Colonic mucosa (tissue), 4 donors: ENCODE measurements around the gene IFT57. TPM values are rescaled to one million over a fixed set of nuclear protein-coding genes. Genes with fewer than 3 reads are reported as not detected.

ENCODE experiments used
- DNase-seq: peaks from one replicate; pipeline ENCODE4 v3.0.0-alpha.2; 2020
- H3K27ac ChIP-seq: fragments of 200-600 bp; one replicate; pipeline ENCODE4 v1.8.0; 2021
- H3K27me3 ChIP-seq: fragments of 200-600 bp; one replicate; pipeline ENCODE4 v1.8.0; 2021
- H3K36me3 ChIP-seq: fragments of 200-600 bp; one replicate; pipeline ENCODE4 v1.8.0; 2021
- H3K4me1 ChIP-seq: fragments of 200-600 bp; one replicate; pipeline ENCODE4 v1.8.0; 2021; ENCODE audit warnings: mild to moderate bottlenecking
- H3K4me3 ChIP-seq: fragments of 200-600 bp; one replicate; pipeline ENCODE4 v1.8.0; 2021
- H3K9ac ChIP-seq, 2 donors: one replicate each; pipeline ENCODE4 v1.7.0; 2013; ENCODE audit warnings: control low read depth in 2 of 2, low read depth in 2 of 2, low read length in 2 of 2
- H3K9me3 ChIP-seq: fragments of 200-600 bp; one replicate; pipeline ENCODE4 v1.8.0; 2021
- CTCF ChIP-seq: fragments of 200-600 bp; IDR thresholded peaks from one replicate; pipeline ENCODE4 v1.8.0; 2022; ENCODE audit warnings: antibody characterized with exemption, mild to moderate bottlenecking
- intact Hi-C: fragments of 100-400 bp; cut with DNase I; formaldehyde crosslinking; loops from one replicate; pipeline ENCODE4 v1.14.1; 2022
- total RNA-seq, 2 donors: library from RNA; stranded (reverse); fragmentation: NEBNext Ultra II Directional in 1 of 2; extraction: Animal tissue kit (Norgen Biotek cat#: 25700) in 1 of 2; gene quantifications; one replicate each; pipeline ENCODE4 v1.2.1, GENCODE V29; 2021
- donor health status: healthy.
- donor health status: DM: no; HTN: no; CAD: no.
- donor health status: DM: no; HTN: no; CAD: no.

IFT57 gene
- total RNA-seq, 2 donors from 2014 or later = 42.2 to 67.5 TPM

- Histone ChIP-seq H3K4me1 (no peaks in the 10 kb centered on the region), H3K36me3 (no peaks in the 10 kb centered on the region), H3K27ac (no peak overlapping the region), H3K27me3 (no peaks in the 10 kb centered on the region), H3K9ac (no peak overlapping the region), H3K4me3 (no peak overlapping the region), H3K9me3 (no peaks in the 10 kb centered on the region)
- intact Hi-C loops = no loop called here
- TF ChIP-seq CTCF = no peak
- no peak for DNase-seq
Observed at GRCh38 chr3:108190346-108190745, 31.9 kb downstream of the IFT57 start.

GRCh38 chr3:108189440-108189839, 32.8 kb downstream of the IFT57 start:
- Histone ChIP-seq H3K27ac (no peak overlapping the region), H3K4me3 (no peak overlapping the region), H3K4me1 (no peaks in the 10 kb centered on the region), H3K36me3 (no peaks in the 10 kb centered on the region), H3K9me3 (no peaks in the 10 kb centered on the region), H3K9ac (no peak overlapping the region), H3K27me3 (no peaks in the 10 kb centered on the region)
- intact Hi-C loops = no loop called here
- TF ChIP-seq CTCF = no peak
- no peak for DNase-seq

DNA sequence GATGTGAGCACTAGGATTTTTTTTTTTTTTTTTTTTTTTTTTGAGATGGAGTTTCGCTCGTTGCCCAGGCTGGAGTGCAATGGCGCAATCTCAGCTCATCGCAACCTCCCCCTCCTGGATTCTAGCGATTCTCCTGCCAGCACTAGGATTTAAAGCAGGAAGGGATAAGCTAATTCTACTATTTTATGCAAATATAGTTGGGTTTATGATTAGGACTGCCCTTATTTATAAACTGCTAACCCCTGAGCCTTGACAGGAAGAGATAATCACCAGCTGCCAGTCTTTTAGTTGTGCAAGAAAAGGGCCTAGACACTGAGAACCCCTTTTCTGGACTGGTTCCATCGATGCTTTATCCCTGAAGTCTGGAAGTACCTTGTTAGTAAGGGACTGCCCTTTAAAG, 36.7 kb downstream of the IFT57 start:
- DNase-seq = no peak
- Histone ChIP-seq H3K27me3 (no peaks in the 10 kb centered on the region), H3K36me3 (no peaks in the 10 kb centered on the region), H3K4me3 (no peak overlapping the region), H3K9ac (no peak overlapping the region), H3K4me1 (no peaks in the 10 kb centered on the region), H3K27ac (no peak overlapping the region), H3K9me3 (no peaks in the 10 kb centered on the region)
- no peak for TF ChIP-seq CTCF
- intact Hi-C loops = no loop called here

- intact Hi-C loops = no loop called here
- no peak for TF ChIP-seq CTCF
- Histone ChIP-seq H3K27me3 (no peaks in the 10 kb centered on the region), H3K4me1 (no peaks in the 10 kb centered on the region), H3K27ac (no peak overlapping the region), H3K4me3 (no peak overlapping the region), H3K9me3 (no peaks in the 10 kb centered on the region), H3K9ac (no peak overlapping the region), H3K36me3 (no peaks in the 10 kb centered on the region)
- no peak for DNase-seq
Observed at GRCh38 chr3:108184824-108185223, 37.4 kb downstream of the IFT57 start.

- Histone ChIP-seq H3K9me3 (no peaks in the 10 kb centered on the region), H3K27me3 (no peaks in the 10 kb centered on the region), H3K27ac (no peak overlapping the region), H3K4me1 (no peaks in the 10 kb centered on the region), H3K9ac (no peak overlapping the region), H3K36me3 (no peaks in the 10 kb centered on the region), H3K4me3 (no peak overlapping the region)
- intact Hi-C loops = no loop called here
- no peak for TF ChIP-seq CTCF
- DNase-seq = no peak
Observed at GRCh38 chr3:108183971-108184370, 38.3 kb downstream of the IFT57 start.

- H3K27ac ChIP-seq = no peak overlapping the region
- H3K4me1 ChIP-seq = no peaks in the 10 kb centered on the region
- intact Hi-C loops = no loop called here
- H3K9me3 ChIP-seq = no peaks in the 10 kb centered on the region
- no peak overlapping the region for H3K4me3 ChIP-seq
- H3K36me3 ChIP-seq = no peaks in the 10 kb centered on the region
- no peak for DNase-seq
- no peaks in the 10 kb centered on the region for H3K27me3 ChIP-seq
- H3K9ac ChIP-seq = no peak overlapping the region
- TF ChIP-seq CTCF = no peak
Observed at GRCh38 chr3:108183181-108183580, 39.0 kb downstream of the IFT57 start.
